Measurements from ENCODE around the gene PRKCA.

DNA sequence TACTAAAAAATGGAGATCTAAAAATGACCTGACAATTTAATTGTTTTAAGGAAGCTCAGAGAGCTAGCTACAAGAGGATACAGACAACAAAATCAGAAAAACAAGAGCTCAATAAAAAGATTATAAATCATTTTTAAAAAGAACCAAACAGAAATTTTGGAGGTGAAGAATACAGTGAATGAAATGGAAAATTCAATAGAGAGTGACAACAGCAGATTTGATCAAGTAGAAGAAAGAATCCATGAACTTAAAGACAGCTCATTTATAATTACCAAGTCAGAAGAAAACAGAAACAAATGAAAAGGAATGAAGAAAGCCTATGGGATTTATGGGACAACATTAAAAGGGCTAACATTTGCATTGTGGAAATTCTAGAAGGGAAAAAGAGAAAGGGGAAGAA is 395.9 kb downstream of the PRKCA start:
- TF ChIP-seq, protein P1, sequence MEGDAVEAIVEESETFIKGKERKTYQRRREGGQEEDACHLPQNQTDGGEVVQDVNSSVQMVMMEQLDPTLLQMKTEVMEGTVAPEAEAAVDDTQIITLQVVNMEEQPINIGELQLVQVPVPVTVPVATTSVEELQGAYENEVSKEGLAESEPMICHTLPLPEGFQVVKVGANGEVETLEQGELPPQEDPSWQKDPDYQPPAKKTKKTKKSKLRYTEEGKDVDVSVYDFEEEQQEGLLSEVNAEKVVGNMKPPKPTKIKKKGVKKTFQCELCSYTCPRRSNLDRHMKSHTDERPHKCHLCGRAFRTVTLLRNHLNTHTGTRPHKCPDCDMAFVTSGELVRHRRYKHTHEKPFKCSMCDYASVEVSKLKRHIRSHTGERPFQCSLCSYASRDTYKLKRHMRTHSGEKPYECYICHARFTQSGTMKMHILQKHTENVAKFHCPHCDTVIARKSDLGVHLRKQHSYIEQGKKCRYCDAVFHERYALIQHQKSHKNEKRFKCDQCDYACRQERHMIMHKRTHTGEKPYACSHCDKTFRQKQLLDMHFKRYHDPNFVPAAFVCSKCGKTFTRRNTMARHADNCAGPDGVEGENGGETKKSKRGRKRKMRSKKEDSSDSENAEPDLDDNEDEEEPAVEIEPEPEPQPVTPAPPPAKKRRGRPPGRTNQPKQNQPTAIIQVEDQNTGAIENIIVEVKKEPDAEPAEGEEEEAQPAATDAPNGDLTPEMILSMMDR (IDR thresholded peaks at IDR 0.05), result no peak
- no peak for TF ChIP-seq POLR2A (IDR thresholded peaks at IDR 0.05)
